Keratinocyte (primary cell): Measurements from ENCODE around the gene GALP. TPM values are rescaled to one million over a fixed set of nuclear protein-coding genes. Genes with fewer than 3 reads are reported as not detected.
"Not testable (repeated sequence)": the region's sequence is repeated elsewhere in the genome, so short reads cannot be mapped to it uniquely, and the experiment has no call there.

Source experiments
- DNase-seq: peaks from one replicate; pipeline ENCODE4 v3.0.0-alpha.2; 2011; ENCODE audit warnings: low read depth, missing footprints, low spot score
- FAIRE-seq: peaks from 2 replicates; lab custom pipeline; 2011; peaks lifted over from hg19 to GRCh38; lab: Jason Lieb, UNC
- H2AFZ ChIP-seq: 2 replicates; pipeline ENCODE4 v1.6.0; 2012; ENCODE audit warnings: low read length, control low read depth, inconsistent platforms; ENCODE audit not compliant: control insufficient read depth
- H3K27ac ChIP-seq: 2 replicates; pipeline ENCODE4 v1.5.1; 2011; ENCODE audit warnings: low read length; ENCODE audit not compliant: control insufficient read depth, insufficient read depth
- H3K27me3 ChIP-seq: 3 replicates; pipeline ENCODE4 v1.6.0; 2011; ENCODE audit warnings: low read length; ENCODE audit not compliant: control insufficient read depth, insufficient read depth; ENCODE audit errors: extremely low read depth
- H3K36me3 ChIP-seq, 2 experiments: 2 replicates in 1 of 2; 3 replicates in 1 of 2; pipeline ENCODE4 v1.5.1; 2011; ENCODE audit warnings: low read length in 2 of 2, mild to moderate bottlenecking in 1 of 2; ENCODE audit not compliant: control insufficient read depth in 2 of 2, insufficient read depth in 2 of 2; ENCODE audit errors: extremely low read depth in 1 of 2
- H3K4me1 ChIP-seq: 3 replicates; pipeline ENCODE4 v1.5.1; 2011; ENCODE audit warnings: low read length; ENCODE audit not compliant: control insufficient read depth, insufficient read depth; ENCODE audit errors: extremely low read depth
- H3K4me2 ChIP-seq: 3 replicates; pipeline ENCODE4 v1.6.0; 2011; ENCODE audit warnings: low read depth, low read length; ENCODE audit not compliant: control insufficient read depth, insufficient read depth; ENCODE audit errors: extremely low read depth
- H3K4me3 ChIP-seq, 3 experiments: fragments of 200-600 bp in 1 of 3; sonication (generic) in 1 of 3; 2 replicates in 2 of 3; 3 replicates in 1 of 3; pipeline ENCODE4 v1.5.1; 2011 to 2016; ENCODE audit warnings: low read length in 3 of 3, mild to moderate bottlenecking in 3 of 3, control low read depth in 2 of 3, inconsistent platforms in 1 of 3, low read depth in 1 of 3, mixed read lengths in 1 of 3, mixed run types in 1 of 3, moderate library complexity in 1 of 3; ENCODE audit not compliant: control insufficient read depth in 2 of 3, insufficient read depth in 2 of 3; ENCODE audit errors: extremely low read depth in 1 of 3
- H3K79me2 ChIP-seq: 2 replicates; pipeline ENCODE4 v1.6.0; 2012; ENCODE audit warnings: low read length; ENCODE audit not compliant: control insufficient read depth, insufficient read depth
- H3K9ac ChIP-seq: 3 replicates; pipeline ENCODE4 v1.6.0; 2011; ENCODE audit warnings: low read length; ENCODE audit not compliant: control insufficient read depth, insufficient read depth; ENCODE audit errors: extremely low read depth
- H3K9me1 ChIP-seq: 3 replicates; pipeline ENCODE4 v1.6.0; 2011; ENCODE audit warnings: low read length; ENCODE audit not compliant: control insufficient read depth, insufficient read depth; ENCODE audit errors: extremely low read depth
- H3K9me3 ChIP-seq: 2 replicates; pipeline ENCODE4 v1.5.1; 2012; ENCODE audit warnings: low read depth, low read length; ENCODE audit not compliant: control insufficient read depth
- H4K20me1 ChIP-seq: 3 replicates; pipeline ENCODE4 v1.6.0; 2011; ENCODE audit warnings: low read length; ENCODE audit not compliant: control insufficient read depth, insufficient read depth; ENCODE audit errors: extremely low read depth
- EZH2 ChIP-seq: IDR thresholded peaks from one replicate; pipeline ENCODE4 v1.6.1; 2012; ENCODE audit warnings: inconsistent platforms, mild to moderate bottlenecking, low read length, moderate library complexity
- dilution Hi-C: fragments of 300-500 bp; cut with MboI; formaldehyde crosslinking; loops from one replicate; pipeline ENCODE4 v1.7.0; 2020; ENCODE audit warnings: low sequenced_read_pairs; ENCODE audit not compliant: extremely low pct_ligation_motif_present
- polyA plus RNA-seq, 5 experiments: library from polyadenylated mRNA; depleted of rRNA in 3 of 5; stranded (reverse) in 3 of 5; stranded (forward) in 1 of 5; unstranded in 1 of 5; fragments of >200 nt; gene quantifications; 1 replicate in 1 of 5; 2 replicates in 3 of 5; 3 replicates in 1 of 5; pipeline versions ENCODE4 v1.2.1 to v1.2.3, GENCODE V29; 2011 to 2012; ENCODE audit warnings: missing spikeins in 2 of 5, low read depth in 1 of 5, low replicate concordance in 1 of 5
- TF ChIP-seq, protein P1 (sequence below), 3 experiments: IDR thresholded peaks in 1 of 3; conservative IDR thresholded peaks in 1 of 3; optimal IDR thresholded peaks in 1 of 3; 2 replicates in 2 of 3; 3 replicates in 1 of 3; pipeline versions ENCODE3 to v1.5.1; 2011; ENCODE audit warnings: low read length in 3 of 3, mild to moderate bottlenecking in 3 of 3, moderate library complexity in 2 of 3, control low read depth in 1 of 3, inconsistent platforms in 1 of 3; ENCODE audit not compliant: insufficient read depth in 2 of 3; ENCODE audit errors: extremely low read depth in 1 of 3

GALP gene
- polyA plus RNA-seq, 1 donor (not counting 4 experiments of a cell fraction or from before 2014, with no cell fraction given) = not detected

DNA sequence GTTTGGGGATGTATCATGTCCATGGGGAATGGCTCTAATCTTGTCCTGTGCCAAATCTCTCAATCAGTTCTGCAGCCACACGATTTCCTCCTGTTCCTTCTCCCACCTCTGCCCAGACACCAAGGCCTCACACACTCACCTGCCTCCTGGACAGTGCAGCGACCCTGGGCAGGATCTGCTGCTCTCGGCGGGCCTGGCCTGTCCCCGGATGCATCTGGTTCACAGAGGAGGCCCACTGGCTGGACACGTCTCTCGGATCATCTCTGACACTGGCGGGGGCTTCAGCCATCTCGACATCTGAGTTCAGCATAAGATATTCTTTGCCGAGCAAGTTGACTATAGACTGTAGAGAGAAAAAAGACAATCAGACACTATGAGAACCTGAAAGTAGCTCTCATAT lies 15.9 kb downstream of the GALP start:
- Histone ChIP-seq H3K9me3 (no peaks in the 10 kb centered on the region), H4K20me1 (no peaks in the 10 kb centered on the region), H3K9me1 (no peaks in the 10 kb centered on the region), H3K27ac (no peak overlapping the region), H3K79me2 (no peaks in the 10 kb centered on the region), H3K9ac (no peak overlapping the region), H2AFZ (no peak overlapping the region), H3K36me3 (no peaks in the 10 kb centered on the region), H3K27me3 (no peaks in the 10 kb centered on the region), H3K4me3 (no peak overlapping the region), H3K4me1 (no peaks in the 10 kb centered on the region), H3K4me2 (no peak overlapping the region)
- TF ChIP-seq, protein P1, sequence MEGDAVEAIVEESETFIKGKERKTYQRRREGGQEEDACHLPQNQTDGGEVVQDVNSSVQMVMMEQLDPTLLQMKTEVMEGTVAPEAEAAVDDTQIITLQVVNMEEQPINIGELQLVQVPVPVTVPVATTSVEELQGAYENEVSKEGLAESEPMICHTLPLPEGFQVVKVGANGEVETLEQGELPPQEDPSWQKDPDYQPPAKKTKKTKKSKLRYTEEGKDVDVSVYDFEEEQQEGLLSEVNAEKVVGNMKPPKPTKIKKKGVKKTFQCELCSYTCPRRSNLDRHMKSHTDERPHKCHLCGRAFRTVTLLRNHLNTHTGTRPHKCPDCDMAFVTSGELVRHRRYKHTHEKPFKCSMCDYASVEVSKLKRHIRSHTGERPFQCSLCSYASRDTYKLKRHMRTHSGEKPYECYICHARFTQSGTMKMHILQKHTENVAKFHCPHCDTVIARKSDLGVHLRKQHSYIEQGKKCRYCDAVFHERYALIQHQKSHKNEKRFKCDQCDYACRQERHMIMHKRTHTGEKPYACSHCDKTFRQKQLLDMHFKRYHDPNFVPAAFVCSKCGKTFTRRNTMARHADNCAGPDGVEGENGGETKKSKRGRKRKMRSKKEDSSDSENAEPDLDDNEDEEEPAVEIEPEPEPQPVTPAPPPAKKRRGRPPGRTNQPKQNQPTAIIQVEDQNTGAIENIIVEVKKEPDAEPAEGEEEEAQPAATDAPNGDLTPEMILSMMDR (optimal IDR thresholded peaks at IDR 0.05 in 1 of 3, IDR thresholded peaks at IDR 0.05 in 1 of 3, conservative IDR thresholded peaks at IDR 0.05 in 1 of 3; ENCODE audit: extremely low read depth in 1 of 3, insufficient read depth in 2 of 3, low read length in 3 of 3) = no peak
- TF ChIP-seq EZH2 = no peak
- FAIRE-seq = no peak
- DNase-seq = no peak
- dilution Hi-C loops = no loop called here

DNA sequence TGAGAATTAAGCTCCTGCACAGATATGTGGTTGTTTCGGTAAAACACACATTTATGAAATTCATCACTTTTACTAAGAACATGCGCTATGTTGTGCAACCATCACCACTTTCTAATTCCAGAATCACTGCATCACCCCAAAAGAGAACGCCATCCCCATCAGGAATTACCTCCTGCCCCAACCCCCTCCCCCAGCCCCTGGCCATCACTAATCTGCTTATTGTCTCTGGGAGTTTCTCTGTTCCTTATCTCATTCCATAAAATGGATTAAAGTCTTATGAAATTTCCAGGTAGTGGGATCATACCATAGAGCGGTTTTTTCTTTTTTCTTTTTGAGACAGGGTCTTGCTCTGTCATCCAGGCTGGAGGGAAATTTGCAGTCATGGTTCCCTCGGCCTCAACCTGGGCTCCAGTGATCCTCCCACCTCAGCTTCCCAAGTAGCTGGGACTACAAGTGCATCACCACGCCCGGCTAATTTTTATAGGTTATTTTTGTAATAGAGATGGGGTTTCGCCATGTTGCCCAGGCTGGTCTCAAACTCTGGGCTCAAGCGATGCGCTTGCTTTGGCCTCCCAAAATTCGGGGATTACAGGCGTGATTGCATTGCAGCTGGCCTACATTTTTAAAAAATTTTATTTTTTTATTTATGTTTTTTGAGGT lies 18.3 kb downstream of the GALP start:
- H3K79me2 ChIP-seq = no peaks in the 10 kb centered on the region
- H3K27me3 ChIP-seq = no peaks in the 10 kb centered on the region
- H2AFZ ChIP-seq = no peak overlapping the region
- no peaks in the 10 kb centered on the region for H4K20me1 ChIP-seq
- no peak for TF ChIP-seq EZH2
- TF ChIP-seq, protein P1 (optimal IDR thresholded peaks at IDR 0.05 in 1 of 3, IDR thresholded peaks at IDR 0.05 in 1 of 3, conservative IDR thresholded peaks at IDR 0.05 in 1 of 3; ENCODE audit: extremely low read depth in 1 of 3, insufficient read depth in 2 of 3, low read length in 3 of 3) = no peak
- dilution Hi-C loops = no loop called here
- no peaks in the 10 kb centered on the region for H3K36me3 ChIP-seq
- no peak overlapping the region for H3K4me2 ChIP-seq
- no peak for FAIRE-seq
- no peaks in the 10 kb centered on the region for H3K9me3 ChIP-seq
- no peak overlapping the region for H3K9ac ChIP-seq
- H3K27ac ChIP-seq = no peak overlapping the region
- no peaks in the 10 kb centered on the region for H3K9me1 ChIP-seq
- H3K4me1 ChIP-seq = no peaks in the 10 kb centered on the region
- no peak overlapping the region for H3K4me3 ChIP-seq
- DNase-seq = no peak

DNA sequence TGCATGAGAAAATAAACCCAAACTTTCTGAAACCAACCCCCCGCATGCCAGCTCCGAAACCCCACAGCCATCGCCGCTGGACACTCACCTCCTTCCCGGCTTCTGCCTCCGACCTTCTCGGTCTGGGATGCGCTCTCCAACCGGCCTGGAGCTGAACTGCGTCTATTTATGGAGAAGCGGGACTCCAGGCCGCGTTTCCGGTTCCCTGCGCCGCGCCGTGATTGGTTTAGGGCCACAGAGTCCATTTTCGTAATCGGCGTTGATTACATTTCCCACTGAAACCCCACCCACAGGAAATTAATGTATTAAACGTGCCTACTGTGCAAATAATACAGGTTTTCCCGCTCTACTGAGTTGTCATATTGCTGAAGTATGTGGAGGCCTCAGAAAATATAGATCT lies 21.8 kb downstream of the GALP start, which contains the start of gene ZSCAN5B:
ZSCAN5B (minus strand) TSS at position 138 of the 400 bp plus-strand sequence. CDS start 4,731 bp downstream, outside the sequence.
- H3K4me2 ChIP-seq, dilution Hi-C loops, H3K79me2 ChIP-seq, H4K20me1 ChIP-seq, H3K9me1 ChIP-seq, H2AFZ ChIP-seq, H3K9ac ChIP-seq, FAIRE-seq, H3K4me1 ChIP-seq, H3K27me3 ChIP-seq, DNase-seq, H3K27ac ChIP-seq, H3K9me3 ChIP-seq, H3K4me3 ChIP-seq, H3K36me3 ChIP-seq: not testable (repeated sequence)
